ENCODE data around the gene NELL1. TPM values are rescaled to one million over a fixed set of nuclear protein-coding genes. Genes with fewer than 3 reads are reported as not detected.

Gene NELL1
- total RNA-seq, 2 donors from 2014 or later: 0.19 TPM; not detected in 1

- intact Hi-C loops (cut with DNase I): no loop called here
Measured at GRCh38 chr11:21323617-21324016, 654.2 kb downstream of the NELL1 start.

DNA sequence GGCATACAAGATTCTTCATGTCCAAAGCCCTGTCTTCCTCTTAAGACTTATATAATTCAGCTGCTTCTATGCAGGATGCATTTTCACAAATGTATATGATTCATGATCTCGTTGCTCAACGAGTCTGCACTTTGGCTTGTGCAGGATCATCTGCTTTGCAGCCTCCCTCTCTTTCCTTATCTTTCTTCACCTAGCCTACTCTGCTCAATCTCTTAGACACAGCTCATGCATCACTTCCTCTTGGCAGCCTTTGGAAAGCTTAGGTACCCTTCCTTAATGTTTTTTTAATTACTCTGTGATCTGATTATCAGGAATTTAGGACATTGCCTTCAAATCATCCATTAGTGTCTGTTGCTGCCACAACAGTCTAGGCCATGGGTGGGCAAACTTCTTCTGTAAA is 673.8 kb downstream of the NELL1 start:
- no peak for DNase-seq
- intact Hi-C loops (cut with DNase I): no loop called here
- Histone ChIP-seq H3K4me1 (no peaks in the 10 kb centered on the region), H3K9me3 (no peaks in the 10 kb centered on the region), H3K36me3 (no peaks in the 10 kb centered on the region), H3K9ac (ENCODE audit: low read depth in 2 of 2, low read length in 2 of 2) (no peak overlapping the region), H3K27me3 (no peaks in the 10 kb centered on the region), H3K4me3 (no peak overlapping the region), H3K27ac (no peak overlapping the region)
- TF ChIP-seq CTCF (IDR thresholded peaks at IDR 0.05): no peak

More at GRCh38 chr11:21323617-21324016, 654.2 kb downstream of the NELL1 start:
- Histone ChIP-seq H3K27me3 (no peaks in the 10 kb centered on the region), H3K9ac (ENCODE audit: low read depth in 2 of 2, low read length in 2 of 2) (no peak overlapping the region), H3K27ac (no peak overlapping the region), H3K4me1 (no peaks in the 10 kb centered on the region), H3K4me3 (no peak overlapping the region), H3K9me3 (no peaks in the 10 kb centered on the region), H3K36me3 (no peaks in the 10 kb centered on the region)
- TF ChIP-seq CTCF (IDR thresholded peaks at IDR 0.05): no peak
- no peak for DNase-seq

GRCh38 chr11:21346361-21346760 is 677.0 kb downstream of the NELL1 start:
- Histone ChIP-seq H3K9ac (ENCODE audit: low read depth in 2 of 2, low read length in 2 of 2) (no peak overlapping the region), H3K4me1 (no peaks in the 10 kb centered on the region), H3K9me3 (no peaks in the 10 kb centered on the region), H3K27ac (no peak overlapping the region), H3K27me3 (no peaks in the 10 kb centered on the region), H3K4me3 (no peak overlapping the region), H3K36me3 (no peaks in the 10 kb centered on the region)
- TF ChIP-seq CTCF (IDR thresholded peaks at IDR 0.05): no peak
- DNase-seq: no peak
- intact Hi-C loops (cut with DNase I): no loop called here

- DNase-seq: no peak
- Histone ChIP-seq H3K9ac (ENCODE audit: low read depth in 2 of 2, low read length in 2 of 2) (no peak overlapping the region), H3K4me3 (no peak overlapping the region), H3K27ac (no peak overlapping the region), H3K4me1 (no peaks in the 10 kb centered on the region), H3K27me3 (no peaks in the 10 kb centered on the region), H3K9me3 (no peaks in the 10 kb centered on the region), H3K36me3 (no peaks in the 10 kb centered on the region)
- intact Hi-C loops (cut with DNase I): no loop called here
- no peak for TF ChIP-seq CTCF (IDR thresholded peaks at IDR 0.05)
Measured at GRCh38 chr11:21350613-21351012, 681.2 kb downstream of the NELL1 start.

GRCh38 chr11:21353425-21353824 is 684.0 kb downstream of the NELL1 start:
- DNase-seq: no peak
- Histone ChIP-seq H3K9me3 (no peaks in the 10 kb centered on the region), H3K36me3 (no peaks in the 10 kb centered on the region), H3K4me3 (no peak overlapping the region), H3K4me1 (no peaks in the 10 kb centered on the region), H3K9ac (ENCODE audit: low read depth in 2 of 2, low read length in 2 of 2) (no peak overlapping the region), H3K27me3 (no peaks in the 10 kb centered on the region), H3K27ac (no peak overlapping the region)
- no peak for TF ChIP-seq CTCF (IDR thresholded peaks at IDR 0.05)
- intact Hi-C loops (cut with DNase I): no loop called here

Measured in colonic mucosa (tissue), 4 donors.